WTC11 (cell line): ENCODE data around the gene PGBD1. TPM values are rescaled to one million over a fixed set of nuclear protein-coding genes. Genes with fewer than 3 reads are reported as not detected.

ENCODE experiments used
- ATAC-seq: fragments of 200-7000 bp; cut with Tn5 transposase; 2 replicates; pipeline ENCODE4 v1.10.0; 2021; ENCODE audit warnings: mild to moderate bottlenecking, moderate library complexity
- CTCF ChIA-PET: fragments of 300-600 bp; sonication (Branson Sonifier 250); formaldehyde crosslinking; loops from one replicate; lab custom pipeline; 2021; ENCODE audit warnings: antibody characterized with exemption; lab: Charles Lee
- POLR2A ChIA-PET: fragments of 350-600 bp; sonication (Branson Sonifier 250); formaldehyde crosslinking; loops from one replicate; lab custom pipeline; 2021; ENCODE audit warnings: antibody characterized with exemption; lab: Charles Lee
- DNase-seq: peaks from one replicate; pipeline ENCODE4 v3.0.0; 2021; ENCODE audit warnings: low spot score
- H3K27ac Mint-ChIP-seq: 2 replicates; pipeline ENCODE4 v1.8.0; 2021; ENCODE audit warnings: mixed read lengths
- H3K27me3 Mint-ChIP-seq: 2 replicates; pipeline ENCODE4 v1.8.0; 2021; ENCODE audit warnings: low read depth, mild to moderate bottlenecking, moderate library complexity, mixed read lengths
- H3K36me3 Mint-ChIP-seq: 2 replicates; pipeline ENCODE4 v1.8.0; 2021; ENCODE audit warnings: mixed read lengths
- H3K4me1 Mint-ChIP-seq: 2 replicates; pipeline ENCODE4 v1.8.0; 2022; ENCODE audit warnings: mixed read lengths
- H3K4me3 Mint-ChIP-seq: 2 replicates; pipeline ENCODE4 v1.8.0; 2021; ENCODE audit warnings: mild to moderate bottlenecking, moderate library complexity, mixed read lengths
- H3K9me3 Mint-ChIP-seq: 2 replicates; pipeline ENCODE4 v1.8.0; 2021; ENCODE audit warnings: mixed read lengths
- AFF4 ChIP-seq: sonication (generic); formaldehyde crosslinking; IDR thresholded peaks from 2 replicates; pipeline ENCODE4 v1.8.1; 2023; ENCODE audit warnings: mild to moderate bottlenecking, missing genetic modification reagents, borderline replicate concordance
- ATF1 ChIP-seq: sonication (generic); formaldehyde crosslinking; IDR thresholded peaks from 2 replicates; pipeline ENCODE4 v1.8.1; 2023; ENCODE audit warnings: mild to moderate bottlenecking, moderate library complexity, missing genetic modification reagents
- ATF3 ChIP-seq: sonication (generic); formaldehyde crosslinking; conservative IDR thresholded peaks from 2 replicates; pipeline ENCODE4 v1.8.1; 2022; ENCODE audit warnings: mild to moderate bottlenecking, missing genetic modification reagents
- FOXJ3 ChIP-seq: sonication (generic); formaldehyde crosslinking; IDR thresholded peaks from 2 replicates; pipeline ENCODE4 v1.9.0; 2021; ENCODE audit warnings: missing genetic modification reagents, mild to moderate bottlenecking, borderline replicate concordance
- JAZF1 ChIP-seq: fragments of 250-450 bp; sonication (Bioruptor Pico); IDR thresholded peaks from 2 replicates; pipeline ENCODE4 v1.9.0; 2021; ENCODE audit warnings: moderate library complexity, mild to moderate bottlenecking, inconsistent platforms
- MYBL2 ChIP-seq: sonication (generic); formaldehyde crosslinking; IDR thresholded peaks from 2 replicates; pipeline ENCODE4 v1.8.1; 2023; ENCODE audit warnings: mild to moderate bottlenecking, moderate library complexity, missing genetic modification reagents
- NR2C2 ChIP-seq: sonication (generic); formaldehyde crosslinking; IDR thresholded peaks from 2 replicates; pipeline ENCODE4 v1.8.0; 2022; ENCODE audit warnings: mild to moderate bottlenecking, missing genetic modification reagents
- SP1 ChIP-seq: sonication (generic); formaldehyde crosslinking; conservative IDR thresholded peaks from 2 replicates; pipeline ENCODE4 v1.8.1; 2022; ENCODE audit warnings: missing genetic modification reagents
- STAT6 ChIP-seq: sonication (generic); formaldehyde crosslinking; conservative IDR thresholded peaks from 2 replicates; pipeline ENCODE4 v1.8.1; 2023; ENCODE audit warnings: mild to moderate bottlenecking, low read depth, missing genetic modification reagents, moderate library complexity
- TEAD1 ChIP-seq: sonication (generic); formaldehyde crosslinking; IDR thresholded peaks from 2 replicates; pipeline ENCODE4 v1.8.0; 2022; ENCODE audit warnings: mild to moderate bottlenecking, missing genetic modification reagents
- USF2 ChIP-seq: sonication (generic); formaldehyde crosslinking; IDR thresholded peaks from 2 replicates; pipeline ENCODE4 v1.8.1; 2023; ENCODE audit warnings: mild to moderate bottlenecking, missing genetic modification reagents, moderate library complexity
- ZNF219 ChIP-seq: sonication (generic); formaldehyde crosslinking; IDR thresholded peaks from 2 replicates; pipeline ENCODE4 v1.8.0; 2023; ENCODE audit warnings: missing genetic modification reagents, mild to moderate bottlenecking, borderline replicate concordance
- ZNF423 ChIP-seq: fragments of 250-450 bp; sonication (Bioruptor Pico); IDR thresholded peaks from 2 replicates; pipeline ENCODE4 v2.1.2; 2022; ENCODE audit warnings: mild to moderate bottlenecking, moderate library complexity
- total RNA-seq: library from RNA; stranded (reverse); gene quantifications from 3 replicates; pipeline ENCODE4 v1.2.3, GENCODE V29; 2021
- TF ChIP-seq, protein P1 (sequence below): fragments of 250-450 bp; sonication (Bioruptor Pico); IDR thresholded peaks from 2 replicates; pipeline ENCODE4 v1.9.0; 2021; ENCODE audit warnings: mild to moderate bottlenecking, borderline replicate concordance
- TF ChIP-seq, protein P2 (sequence below): sonication (generic); formaldehyde crosslinking; IDR thresholded peaks from 2 replicates; pipeline ENCODE4 v1.8.0; 2022; ENCODE audit warnings: mild to moderate bottlenecking, missing genetic modification reagents
- TF ChIP-seq, protein P3 (sequence below): sonication (generic); formaldehyde crosslinking; IDR thresholded peaks from 2 replicates; pipeline ENCODE4 v1.8.1; 2022; ENCODE audit warnings: low read depth, missing genetic modification reagents, borderline replicate concordance

The PGBD1 gene
- total RNA-seq, 1 experiment from 2014 or later = 6.9 TPM

GRCh38 chr6:28248916-28249315 lies 32.5 kb upstream of the PGBD1 start:
- no peak for ATAC-seq
- Mint-ChIP-seq H3K27ac (no peak overlapping the region), H3K4me3 (no peak overlapping the region), H3K27me3 (peaks cover 3% of the 10 kb centered on the region; the same call in 1 of the 2 replicates), H3K9me3 (no peaks in the 10 kb centered on the region), H3K4me1 (peaks cover 12% of the 10 kb centered on the region), H3K36me3 (peaks cover 37% of the 10 kb centered on the region)
- POLR2A ChIA-PET = no interaction called here
- TF ChIP-seq NR2C2 (CRISPR knock-in tag) (no peak), AFF4 (CRISPR knock-in tag) (no peak), ATF1 (no peak), MYBL2 (no peak), USF2 (CRISPR knock-in tag) (no peak)
- TF ChIP-seq, all 79 proteins: peak for 0
- CTCF ChIA-PET = no interaction called here
- DNase-seq = no peak

DNA sequence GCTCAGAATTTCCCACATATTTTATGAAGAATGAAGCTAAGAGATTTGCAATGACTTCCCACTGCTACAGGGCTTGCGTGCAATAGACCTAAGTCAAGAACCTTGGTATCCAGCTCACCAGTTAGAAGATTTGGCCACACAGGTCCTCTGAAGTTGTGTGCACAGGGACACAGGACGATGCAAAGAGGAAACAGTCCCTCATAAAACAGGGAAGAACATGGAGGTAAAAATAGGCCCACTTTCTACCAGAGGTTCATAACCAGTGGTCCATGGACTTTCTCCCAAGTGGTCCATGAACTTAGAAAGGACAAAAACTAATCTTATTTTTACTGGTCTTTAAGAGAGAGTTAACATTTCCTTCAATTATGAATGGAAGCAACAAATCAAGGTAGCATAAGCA lies 30.6 kb upstream of the PGBD1 start:
- ATAC-seq (no peak), DNase-seq (no peak)
- Mint-ChIP-seq H3K27me3 (peaks cover 14% of the 10 kb centered on the region), H3K36me3 (peaks cover 26% of the 10 kb centered on the region), H3K27ac (no peak overlapping the region), H3K4me1 (peaks cover 12% of the 10 kb centered on the region), H3K9me3 (no peaks in the 10 kb centered on the region), H3K4me3 (peak overlapping the region; percentile 67)
- POLR2A ChIA-PET = no interaction called here
- CTCF ChIA-PET = no interaction called here
- TF ChIP-seq ZNF423 (CRISPR knock-in tag) (no peak), TEAD1 (no peak), JAZF1 (no peak), ZNF219 (no peak), MYBL2 (no peak), FOXJ3 (no peak), SP1 (no peak), ATF1 (no peak), ATF3 (CRISPR knock-in tag) (no peak), STAT6 (CRISPR knock-in tag) (no peak), USF2 (CRISPR knock-in tag) (no peak)
- TF ChIP-seq, protein P1, sequence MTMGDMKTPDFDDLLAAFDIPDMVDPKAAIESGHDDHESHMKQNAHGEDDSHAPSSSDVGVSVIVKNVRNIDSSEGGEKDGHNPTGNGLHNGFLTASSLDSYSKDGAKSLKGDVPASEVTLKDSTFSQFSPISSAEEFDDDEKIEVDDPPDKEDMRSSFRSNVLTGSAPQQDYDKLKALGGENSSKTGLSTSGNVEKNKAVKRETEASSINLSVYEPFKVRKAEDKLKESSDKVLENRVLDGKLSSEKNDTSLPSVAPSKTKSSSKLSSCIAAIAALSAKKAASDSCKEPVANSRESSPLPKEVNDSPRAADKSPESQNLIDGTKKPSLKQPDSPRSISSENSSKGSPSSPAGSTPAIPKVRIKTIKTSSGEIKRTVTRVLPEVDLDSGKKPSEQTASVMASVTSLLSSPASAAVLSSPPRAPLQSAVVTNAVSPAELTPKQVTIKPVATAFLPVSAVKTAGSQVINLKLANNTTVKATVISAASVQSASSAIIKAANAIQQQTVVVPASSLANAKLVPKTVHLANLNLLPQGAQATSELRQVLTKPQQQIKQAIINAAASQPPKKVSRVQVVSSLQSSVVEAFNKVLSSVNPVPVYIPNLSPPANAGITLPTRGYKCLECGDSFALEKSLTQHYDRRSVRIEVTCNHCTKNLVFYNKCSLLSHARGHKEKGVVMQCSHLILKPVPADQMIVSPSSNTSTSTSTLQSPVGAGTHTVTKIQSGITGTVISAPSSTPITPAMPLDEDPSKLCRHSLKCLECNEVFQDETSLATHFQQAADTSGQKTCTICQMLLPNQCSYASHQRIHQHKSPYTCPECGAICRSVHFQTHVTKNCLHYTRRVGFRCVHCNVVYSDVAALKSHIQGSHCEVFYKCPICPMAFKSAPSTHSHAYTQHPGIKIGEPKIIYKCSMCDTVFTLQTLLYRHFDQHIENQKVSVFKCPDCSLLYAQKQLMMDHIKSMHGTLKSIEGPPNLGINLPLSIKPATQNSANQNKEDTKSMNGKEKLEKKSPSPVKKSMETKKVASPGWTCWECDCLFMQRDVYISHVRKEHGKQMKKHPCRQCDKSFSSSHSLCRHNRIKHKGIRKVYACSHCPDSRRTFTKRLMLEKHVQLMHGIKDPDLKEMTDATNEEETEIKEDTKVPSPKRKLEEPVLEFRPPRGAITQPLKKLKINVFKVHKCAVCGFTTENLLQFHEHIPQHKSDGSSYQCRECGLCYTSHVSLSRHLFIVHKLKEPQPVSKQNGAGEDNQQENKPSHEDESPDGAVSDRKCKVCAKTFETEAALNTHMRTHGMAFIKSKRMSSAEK (CRISPR knock-in tag) = no peak
- TF ChIP-seq, protein P2, sequence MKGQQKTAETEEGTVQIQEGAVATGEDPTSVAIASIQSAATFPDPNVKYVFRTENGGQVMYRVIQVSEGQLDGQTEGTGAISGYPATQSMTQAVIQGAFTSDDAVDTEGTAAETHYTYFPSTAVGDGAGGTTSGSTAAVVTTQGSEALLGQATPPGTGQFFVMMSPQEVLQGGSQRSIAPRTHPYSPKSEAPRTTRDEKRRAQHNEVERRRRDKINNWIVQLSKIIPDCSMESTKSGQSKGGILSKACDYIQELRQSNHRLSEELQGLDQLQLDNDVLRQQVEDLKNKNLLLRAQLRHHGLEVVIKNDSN = no peak
- TF ChIP-seq, protein P3, sequence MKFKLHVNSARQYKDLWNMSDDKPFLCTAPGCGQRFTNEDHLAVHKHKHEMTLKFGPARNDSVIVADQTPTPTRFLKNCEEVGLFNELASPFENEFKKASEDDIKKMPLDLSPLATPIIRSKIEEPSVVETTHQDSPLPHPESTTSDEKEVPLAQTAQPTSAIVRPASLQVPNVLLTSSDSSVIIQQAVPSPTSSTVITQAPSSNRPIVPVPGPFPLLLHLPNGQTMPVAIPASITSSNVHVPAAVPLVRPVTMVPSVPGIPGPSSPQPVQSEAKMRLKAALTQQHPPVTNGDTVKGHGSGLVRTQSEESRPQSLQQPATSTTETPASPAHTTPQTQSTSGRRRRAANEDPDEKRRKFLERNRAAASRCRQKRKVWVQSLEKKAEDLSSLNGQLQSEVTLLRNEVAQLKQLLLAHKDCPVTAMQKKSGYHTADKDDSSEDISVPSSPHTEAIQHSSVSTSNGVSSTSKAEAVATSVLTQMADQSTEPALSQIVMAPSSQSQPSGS (CRISPR knock-in tag) = no peak
